ENCODE results near the gene TRAPPC3. TPM values are rescaled to one million over a fixed set of nuclear protein-coding genes. Genes with fewer than 3 reads are reported as not detected.

The TRAPPC3 gene
- total RNA-seq, 1 experiment from 2014 or later = 64.6 TPM

DNA sequence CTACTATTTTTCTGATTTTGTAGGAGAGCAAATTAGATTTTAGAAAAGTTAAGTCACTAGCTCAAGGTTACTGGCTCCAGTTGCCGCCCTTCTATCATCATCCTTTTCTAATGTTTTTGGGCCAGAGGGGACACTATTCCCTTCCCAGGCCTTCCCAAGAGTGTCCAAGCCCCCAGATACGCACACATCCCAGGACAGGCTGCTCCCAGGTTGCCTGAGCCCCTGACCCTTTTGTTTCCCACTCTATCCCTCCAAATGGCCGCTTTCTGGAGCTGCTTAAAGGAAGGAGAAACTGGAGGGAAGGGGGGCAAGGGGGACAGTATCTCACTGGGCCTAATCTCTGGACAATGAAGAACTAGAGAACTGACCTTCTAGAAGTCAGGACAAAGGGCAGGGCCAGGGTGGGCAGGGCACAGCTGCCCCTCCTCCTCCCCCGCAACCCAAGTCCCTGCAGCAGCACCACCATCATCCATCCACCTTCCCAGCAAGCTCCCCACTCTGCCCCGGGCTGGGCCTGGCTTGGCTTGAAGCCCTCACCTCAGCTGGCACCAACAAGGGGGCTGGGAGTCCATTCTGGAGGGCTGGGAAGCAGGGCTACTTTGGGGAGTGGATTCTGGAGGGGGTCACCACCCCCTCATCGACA is 5.6 kb upstream of the TRAPPC3 start:
- Histone ChIP-seq H2AFZ (ENCODE audit: low read depth, low read length, poor library complexity, severe bottlenecking) (no peak overlapping the region), H3K9me2 (ENCODE audit: insufficient read depth) (no peaks in the 10 kb centered on the region), H3K36me3 (ENCODE audit: control insufficient read depth in 1 of 2, insufficient read depth in 2 of 2, low read length in 2 of 2) (no peaks in the 10 kb centered on the region), H4K20me1 (ENCODE audit: insufficient read depth) (no peaks in the 10 kb centered on the region), H3K4me3 (replicated peaks in 1 of 2; ENCODE audit: low read depth in 1 of 2, low read length in 2 of 2) (peak overlapping the region; percentile 84 to 88), H3K4me2 (ENCODE audit: low read length) (peak overlapping the region; percentile 94), H3K9ac (ENCODE audit: low read length) (peak overlapping the region; percentile 97), H3K79me2 (ENCODE audit: insufficient read depth, low read length) (peaks cover 37% of the 10 kb centered on the region), H3K4me1 (ENCODE audit: control insufficient read depth in 1 of 2, insufficient read depth in 2 of 2, low read length in 2 of 2) (peaks cover 30 to 56% of the 10 kb centered on the region in 2 experiments), H3K27me3 (ENCODE audit: insufficient read depth, low read length) (no peaks in the 10 kb centered on the region), H3K9me3 (ENCODE audit: control insufficient read depth in 1 of 2, insufficient read depth in 1 of 2, low read depth in 1 of 2, low read length in 2 of 2) (no peaks in the 10 kb centered on the region), H3K27ac (ENCODE audit: low read depth, low read length) (peak overlapping the region; percentile 97)
- RAD21 ChIA-PET (ENCODE audit: low non-redundant PET in 1 of 2, low total read pairs in 2 of 2, uncharacterized antibody in 2 of 2, unreplicated experiment in 2 of 2) = no interaction called here
- intact Hi-C loops (cut with micrococcal nuclease) = loop anchor here (5.0 to 10.0 kb wide), 2 partner anchors 230 to 267 kb away; partner anchors contain the start of gene STK40
- no peak for ATAC-seq
- no peak for DNase-seq (ENCODE audit: low read depth, low spot score)
- CTCF ChIA-PET = interaction anchor here (2.1 kb wide), 1 partner anchor 131 kb away, joined by 5 read pairs; no protein-coding TSS in a partner anchor
- TF ChIP-seq RAD21 (IDR thresholded peaks at IDR 0.05; ENCODE audit: low read depth) (no peak), EGR1 (IDR thresholded peaks at IDR 0.05; ENCODE audit: low read depth) (no peak), SIN3A (IDR thresholded peaks at IDR 0.05; ENCODE audit: low read depth) (no peak), SP1 (IDR thresholded peaks at IDR 0.05; ENCODE audit: low read depth) (no peak), POLR2AphosphoS5 (IDR thresholded peaks at IDR 0.05; ENCODE audit: low read depth, low read length) (no peak), ELF1 (IDR thresholded peaks at IDR 0.05; ENCODE audit: borderline replicate concordance, low read depth) (no peak), JUND (IDR thresholded peaks at IDR 0.05) (no peak)
- TF ChIP-seq, protein P1, sequence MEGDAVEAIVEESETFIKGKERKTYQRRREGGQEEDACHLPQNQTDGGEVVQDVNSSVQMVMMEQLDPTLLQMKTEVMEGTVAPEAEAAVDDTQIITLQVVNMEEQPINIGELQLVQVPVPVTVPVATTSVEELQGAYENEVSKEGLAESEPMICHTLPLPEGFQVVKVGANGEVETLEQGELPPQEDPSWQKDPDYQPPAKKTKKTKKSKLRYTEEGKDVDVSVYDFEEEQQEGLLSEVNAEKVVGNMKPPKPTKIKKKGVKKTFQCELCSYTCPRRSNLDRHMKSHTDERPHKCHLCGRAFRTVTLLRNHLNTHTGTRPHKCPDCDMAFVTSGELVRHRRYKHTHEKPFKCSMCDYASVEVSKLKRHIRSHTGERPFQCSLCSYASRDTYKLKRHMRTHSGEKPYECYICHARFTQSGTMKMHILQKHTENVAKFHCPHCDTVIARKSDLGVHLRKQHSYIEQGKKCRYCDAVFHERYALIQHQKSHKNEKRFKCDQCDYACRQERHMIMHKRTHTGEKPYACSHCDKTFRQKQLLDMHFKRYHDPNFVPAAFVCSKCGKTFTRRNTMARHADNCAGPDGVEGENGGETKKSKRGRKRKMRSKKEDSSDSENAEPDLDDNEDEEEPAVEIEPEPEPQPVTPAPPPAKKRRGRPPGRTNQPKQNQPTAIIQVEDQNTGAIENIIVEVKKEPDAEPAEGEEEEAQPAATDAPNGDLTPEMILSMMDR (IDR thresholded peaks at IDR 0.05 in 2 of 3, conservative IDR thresholded peaks at IDR 0.05 in 1 of 3; ENCODE audit: borderline replicate concordance in 1 of 3, insufficient read depth in 1 of 3, low read depth in 2 of 3, low read length in 2 of 3) = no peak
- BruUV-seq (replicated peaks) = no TSS peak
- POLR2A ChIA-PET = interaction anchor here (0.7 kb wide), 1 partner anchor 8 kb away, joined by 3 read pairs; no protein-coding TSS in a partner anchor
